Epithelial cell of proximal tubule (primary cell): ENCODE data around the gene C1QTNF5. TPM values are rescaled to one million over a fixed set of nuclear protein-coding genes. Genes with fewer than 3 reads are reported as not detected.
A peak's percentile ranks its signal among the peaks of the same experiment; 100 is the strongest.

Experiments
- DNase-seq: peaks from one replicate; pipeline ENCODE4 v3.0.0-alpha.2; 2011; ENCODE audit warnings: low read depth
- H3K4me3 ChIP-seq: 2 replicates; pipeline ENCODE4 v1.5.1; 2011; ENCODE audit warnings: low read depth, mild to moderate bottlenecking, low read length
- total RNA-seq: library from RNA; depleted of rRNA; stranded (reverse); fragments of >200 nt; gene quantifications from 2 replicates; pipeline ENCODE4 v1.2.3, GENCODE V29; 2015
- TF ChIP-seq, protein P1 (sequence below): conservative IDR thresholded peaks from 2 replicates; pipeline ENCODE4 v1.5.1; 2012; ENCODE audit warnings: low read depth, mild to moderate bottlenecking, low read length

C1QTNF5 gene
- total RNA-seq, 1 donor from 2014 or later: 1.8 TPM

DNA sequence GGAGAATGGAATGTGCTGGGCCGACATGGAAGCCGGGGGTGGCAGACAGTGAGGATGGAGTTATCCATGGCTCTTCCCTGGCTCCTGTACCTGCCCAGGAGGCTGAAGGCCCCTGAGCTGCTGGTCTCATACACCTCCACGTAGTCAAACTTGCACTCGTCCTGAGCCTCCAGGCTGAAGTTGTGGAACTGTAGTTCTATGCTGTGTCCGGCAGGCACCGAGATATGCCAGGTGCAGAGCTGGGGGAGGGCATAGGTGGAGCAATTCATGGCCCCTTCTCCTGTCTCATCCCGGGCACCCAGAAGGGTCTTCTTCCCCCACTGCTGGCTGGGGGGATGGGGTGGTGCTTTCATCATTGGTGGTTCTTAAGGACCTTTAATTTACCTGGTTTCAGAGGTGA, 3.0 kb upstream of the C1QTNF5 start:
- no peak for DNase-seq
- TF ChIP-seq, protein P1, sequence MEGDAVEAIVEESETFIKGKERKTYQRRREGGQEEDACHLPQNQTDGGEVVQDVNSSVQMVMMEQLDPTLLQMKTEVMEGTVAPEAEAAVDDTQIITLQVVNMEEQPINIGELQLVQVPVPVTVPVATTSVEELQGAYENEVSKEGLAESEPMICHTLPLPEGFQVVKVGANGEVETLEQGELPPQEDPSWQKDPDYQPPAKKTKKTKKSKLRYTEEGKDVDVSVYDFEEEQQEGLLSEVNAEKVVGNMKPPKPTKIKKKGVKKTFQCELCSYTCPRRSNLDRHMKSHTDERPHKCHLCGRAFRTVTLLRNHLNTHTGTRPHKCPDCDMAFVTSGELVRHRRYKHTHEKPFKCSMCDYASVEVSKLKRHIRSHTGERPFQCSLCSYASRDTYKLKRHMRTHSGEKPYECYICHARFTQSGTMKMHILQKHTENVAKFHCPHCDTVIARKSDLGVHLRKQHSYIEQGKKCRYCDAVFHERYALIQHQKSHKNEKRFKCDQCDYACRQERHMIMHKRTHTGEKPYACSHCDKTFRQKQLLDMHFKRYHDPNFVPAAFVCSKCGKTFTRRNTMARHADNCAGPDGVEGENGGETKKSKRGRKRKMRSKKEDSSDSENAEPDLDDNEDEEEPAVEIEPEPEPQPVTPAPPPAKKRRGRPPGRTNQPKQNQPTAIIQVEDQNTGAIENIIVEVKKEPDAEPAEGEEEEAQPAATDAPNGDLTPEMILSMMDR: no peak
- no peak overlapping the region for H3K4me3 ChIP-seq

DNA sequence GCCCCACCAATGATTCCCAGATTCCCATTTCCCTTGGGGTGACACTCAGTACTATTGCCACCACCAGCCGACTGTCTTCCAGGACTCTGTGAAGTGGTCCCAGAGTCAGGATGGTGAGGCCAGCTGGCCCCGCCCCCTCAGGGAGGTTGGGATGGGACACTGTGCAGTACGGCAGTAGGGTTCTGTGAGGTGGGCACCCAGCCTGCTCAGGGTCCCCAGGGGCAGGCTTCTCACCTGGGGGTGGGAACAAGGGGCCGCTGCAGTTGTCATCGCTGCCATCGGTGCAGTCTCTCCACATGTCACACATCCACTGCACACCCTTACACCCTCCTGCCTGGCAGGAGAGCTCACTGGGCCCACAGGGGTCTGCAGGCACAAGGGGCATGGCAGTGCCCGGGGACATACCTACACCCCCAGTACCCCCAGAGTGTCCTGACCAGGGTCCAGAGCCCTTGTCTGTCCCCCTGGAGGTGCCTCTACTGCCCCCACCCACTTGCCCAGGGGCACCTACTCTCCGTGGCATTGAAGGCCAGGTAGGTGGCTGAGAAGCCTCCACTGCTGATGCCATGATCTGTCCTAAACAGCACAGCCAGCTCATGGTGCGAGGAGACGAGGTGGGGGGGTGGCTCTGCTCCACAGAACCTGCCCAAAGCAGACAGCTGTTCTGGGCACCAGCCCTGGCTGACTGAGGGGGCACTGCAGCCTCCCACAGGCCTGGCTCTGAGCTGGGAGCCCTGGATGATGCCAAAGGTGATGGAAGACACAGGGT, 1.9 kb upstream of the C1QTNF5 start:
- DNase-seq: no peak
- H3K4me3 ChIP-seq: no peak overlapping the region
- TF ChIP-seq, protein P1: no peak

DNA sequence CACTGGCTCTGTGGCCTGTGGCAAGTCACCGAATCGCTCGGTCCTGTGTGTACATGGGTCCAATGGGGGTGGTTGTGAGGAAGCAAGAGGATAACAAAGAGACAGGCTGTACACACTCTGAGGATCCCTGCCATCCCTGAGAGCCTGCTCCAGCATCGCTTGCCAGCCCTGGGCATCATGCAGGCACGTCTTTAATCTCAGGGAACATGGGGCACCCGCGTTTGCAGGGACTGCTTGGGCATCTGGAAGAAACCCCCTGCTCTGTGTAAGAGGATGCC, 1.3 kb upstream of the C1QTNF5 start:
- TF ChIP-seq, protein P1: no peak
- DNase-seq: no peak
- H3K4me3 ChIP-seq: no peak overlapping the region

DNA sequence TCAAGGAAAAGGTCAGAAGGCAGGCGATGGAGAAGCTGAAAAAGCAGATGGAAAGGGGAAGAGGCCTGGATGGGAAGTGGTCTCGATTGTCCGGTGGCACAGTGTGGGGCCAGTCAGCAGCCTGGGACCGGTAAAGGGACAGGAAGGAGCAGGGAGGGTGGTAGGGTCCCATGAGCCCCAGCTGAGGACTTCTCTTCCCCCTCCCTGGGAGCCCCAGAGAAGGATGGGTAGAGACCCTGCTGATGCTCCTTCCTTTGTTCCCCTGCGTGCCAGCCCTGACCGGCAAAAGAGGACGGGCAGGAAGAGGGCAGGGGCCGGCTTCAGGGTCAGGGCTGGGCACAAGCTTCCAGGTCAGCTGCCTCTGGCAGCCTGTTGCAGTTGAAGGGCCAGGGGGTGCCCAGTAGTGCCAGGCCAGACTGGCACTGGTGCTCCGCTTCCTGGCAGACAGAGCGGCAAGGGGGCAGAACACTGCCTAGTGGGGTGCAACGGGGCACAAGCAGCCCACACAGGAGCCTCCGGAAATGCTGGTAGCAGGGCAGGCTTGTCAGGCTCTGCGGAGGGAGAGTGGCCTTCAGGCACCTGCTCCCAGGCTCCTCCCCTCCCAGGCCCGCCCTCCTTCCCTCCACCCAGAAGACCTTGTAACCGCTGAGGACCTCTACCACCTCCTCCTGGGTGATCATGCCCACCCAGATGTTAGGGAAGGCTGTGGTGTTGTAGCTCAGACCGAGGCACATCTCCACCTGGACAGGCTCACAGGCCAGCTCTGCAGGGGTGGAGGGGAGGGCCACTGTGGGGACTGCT, 739 bp upstream of the C1QTNF5 start:
- DNase-seq: no peak
- TF ChIP-seq, protein P1: no peak
- H3K4me3 ChIP-seq: no peak overlapping the region

DNA sequence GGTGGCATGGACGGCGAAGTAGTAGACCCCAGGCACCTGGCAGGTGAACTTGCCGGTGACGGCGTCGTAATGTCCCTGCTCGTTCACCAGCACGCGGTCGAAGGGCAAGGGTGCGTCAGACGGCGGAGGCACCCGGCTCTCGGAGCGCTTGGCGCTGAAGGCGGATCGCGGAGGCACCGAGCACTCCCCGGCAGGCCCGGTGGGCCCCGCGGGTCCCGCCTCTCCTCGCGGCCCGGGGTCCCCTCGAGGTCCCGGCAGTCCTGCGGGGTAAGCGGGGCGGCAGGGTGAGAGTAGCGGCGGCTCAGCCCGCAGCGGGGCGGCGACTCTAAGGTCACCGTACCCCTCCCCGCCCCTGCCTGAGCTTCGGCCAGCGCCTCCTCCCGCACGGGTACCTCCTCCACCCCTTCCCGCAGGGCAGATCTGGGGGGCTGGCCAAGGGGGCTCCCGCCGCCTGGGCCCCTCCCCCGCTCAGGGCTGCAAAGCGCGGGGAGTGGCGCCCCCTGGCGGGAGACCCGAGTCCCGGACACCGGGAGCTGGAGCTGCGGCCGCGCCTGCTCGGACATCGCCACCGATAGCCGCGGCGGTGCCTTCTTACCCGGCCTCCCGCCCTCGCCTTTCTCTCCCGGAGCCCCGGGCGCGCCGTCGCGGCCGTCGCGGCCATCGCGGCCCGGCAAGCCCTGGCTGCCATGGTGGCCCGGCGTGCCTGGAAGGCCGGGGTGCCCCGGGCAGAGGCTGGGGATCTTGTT, 921 bp downstream of the C1QTNF5 start:
- H3K4me3 ChIP-seq: peak overlapping the region; percentile 57
- no peak for DNase-seq
- TF ChIP-seq, protein P1: peak; percentile 82

DNA sequence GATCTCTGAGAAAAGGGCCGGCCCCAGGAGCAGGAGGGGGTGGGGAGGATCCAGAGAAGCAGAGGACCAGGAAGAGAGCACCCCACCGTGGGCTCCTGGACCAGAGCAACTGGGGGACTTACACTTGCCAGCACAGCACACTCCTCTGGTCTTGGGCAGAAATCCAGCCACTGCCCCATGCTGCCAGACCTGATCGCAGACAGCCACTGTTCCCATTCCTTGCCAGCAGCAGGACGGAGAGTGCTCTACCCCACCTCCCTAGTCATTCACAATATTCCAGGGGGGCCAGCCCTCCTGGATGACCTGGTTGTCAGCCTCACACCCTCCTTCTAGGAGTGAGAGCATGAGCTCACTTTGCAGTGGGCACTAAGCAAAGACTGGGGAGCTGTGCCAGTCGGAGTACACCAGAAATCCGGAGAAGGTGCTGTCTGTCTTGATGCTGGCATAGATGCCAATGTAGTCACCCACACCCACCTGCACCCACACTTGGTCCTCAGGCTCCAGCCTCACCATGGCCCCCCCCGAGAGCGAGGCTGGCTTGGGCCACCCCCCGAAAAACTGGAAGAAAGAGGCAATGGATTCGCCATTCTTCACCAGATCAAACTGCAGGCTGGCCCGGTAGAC, 1.6 kb downstream of the C1QTNF5 start:
- H3K4me3 ChIP-seq: no peak overlapping the region
- TF ChIP-seq, protein P1: no peak
- no peak for DNase-seq
